Transverse colon (tissue), 4 donors: ENCODE measurements around the gene UBE2E1. TPM values are rescaled to one million over a fixed set of nuclear protein-coding genes. Genes with fewer than 3 reads are reported as not detected.

Source experiments
- DNase-seq: peaks from one replicate; pipeline ENCODE4 v3.0.0-alpha.2; 2019
- H3K27ac ChIP-seq, 4 donors: fragments of 200-600 bp; sonication (generic); 2 replicates each; pipeline ENCODE4 v1.5.1; 2016 to 2018; ENCODE audit warnings: inconsistent platforms in 4 of 4
- H3K27me3 ChIP-seq: fragments of 200-600 bp; sonication (generic); 2 replicates; pipeline ENCODE4 v1.5.1; 2017; ENCODE audit warnings: inconsistent platforms
- H3K36me3 ChIP-seq, 4 donors: fragments of 200-600 bp; sonication (generic); 2 replicates each; pipeline ENCODE4 v1.5.1; 2017 to 2019; ENCODE audit warnings: inconsistent platforms in 4 of 4
- H3K4me1 ChIP-seq, 4 donors: fragments of 200-600 bp; sonication (generic); 2 replicates each; pipeline ENCODE4 v1.5.1; 2017 to 2020; ENCODE audit warnings: inconsistent platforms in 4 of 4
- H3K4me3 ChIP-seq, 4 donors: fragments of 200-600 bp; sonication (generic); 1 replicate in 1 of 4; 2 replicates in 3 of 4; pipeline versions ENCODE4 v1.5.1 to v1.6.1; 2017 to 2019; ENCODE audit warnings: inconsistent platforms in 4 of 4
- H3K9me3 ChIP-seq, 2 donors: fragments of 200-600 bp; sonication (generic); 2 replicates each; pipeline ENCODE4 v1.5.1; 2017 to 2019; ENCODE audit warnings: inconsistent platforms in 2 of 2
- EP300 ChIP-seq: sonication (generic); formaldehyde crosslinking; IDR thresholded peaks from one replicate; pipeline ENCODE4 v1.6.1; 2017; ENCODE audit warnings: antibody characterized with exemption, low read depth
- POLR2A ChIP-seq: fragments of 450-650 bp; IDR thresholded peaks from one replicate; pipeline ENCODE4 v1.6.1; 2016; ENCODE audit warnings: antibody characterized with exemption, mild to moderate bottlenecking, moderate library complexity
- POLR2AphosphoS5 ChIP-seq, 3 donors: sonication (generic); formaldehyde crosslinking; IDR thresholded peaks; one replicate each; pipeline ENCODE4 v1.6.1; 2016; ENCODE audit warnings: antibody characterized with exemption in 3 of 3
- WGBS, 2 donors: methylation state at CpG; one replicate each; pipeline ENCODE4 v1.1.5; 2018; ENCODE audit warnings: low coverage in 1 of 2; 5-methylcytosine and 5-hydroxymethylcytosine counted together
- in situ Hi-C, 4 donors: fragments of 200-750 bp; cut with MboI; loops; one replicate each; pipeline versions ENCODE4 v1.15.0 to v1.15.1; 2017; ENCODE audit warnings: low sequenced_read_pairs in 3 of 4, low pct_ligation_motif_present in 1 of 4, low pct_unique_long_range_greater_than_20kb in 1 of 4
- intact Hi-C: fragments of 100-400 bp; cut with DNase I; formaldehyde crosslinking; loops from one replicate; pipeline ENCODE4 v1.15.1; 2023; ENCODE audit warnings: low total_unique reads
- total RNA-seq, 4 donors: library from RNA; depleted of rRNA; stranded (reverse); fragments of >200 nt; gene quantifications; one replicate each; pipeline ENCODE4 v1.1.0, GENCODE V29; 2016
- TF ChIP-seq, protein P1 (sequence below), 5 experiments: fragments of 200-600 bp in 3 of 5; fragments of 450-650 bp in 2 of 5; sonication (generic) in 3 of 5; IDR thresholded peaks; 1 replicate in 2 of 5; 2 replicates in 3 of 5; pipeline ENCODE4 v1.5.1; 2016 to 2017; ENCODE audit warnings: antibody characterized with exemption in 5 of 5, inconsistent platforms in 3 of 5, mild to moderate bottlenecking in 2 of 5, moderate library complexity in 1 of 5

The UBE2E1 gene
- total RNA-seq, 4 donors from 2014 or later = 62.0 to 109 (median 76.9) TPM

DNA sequence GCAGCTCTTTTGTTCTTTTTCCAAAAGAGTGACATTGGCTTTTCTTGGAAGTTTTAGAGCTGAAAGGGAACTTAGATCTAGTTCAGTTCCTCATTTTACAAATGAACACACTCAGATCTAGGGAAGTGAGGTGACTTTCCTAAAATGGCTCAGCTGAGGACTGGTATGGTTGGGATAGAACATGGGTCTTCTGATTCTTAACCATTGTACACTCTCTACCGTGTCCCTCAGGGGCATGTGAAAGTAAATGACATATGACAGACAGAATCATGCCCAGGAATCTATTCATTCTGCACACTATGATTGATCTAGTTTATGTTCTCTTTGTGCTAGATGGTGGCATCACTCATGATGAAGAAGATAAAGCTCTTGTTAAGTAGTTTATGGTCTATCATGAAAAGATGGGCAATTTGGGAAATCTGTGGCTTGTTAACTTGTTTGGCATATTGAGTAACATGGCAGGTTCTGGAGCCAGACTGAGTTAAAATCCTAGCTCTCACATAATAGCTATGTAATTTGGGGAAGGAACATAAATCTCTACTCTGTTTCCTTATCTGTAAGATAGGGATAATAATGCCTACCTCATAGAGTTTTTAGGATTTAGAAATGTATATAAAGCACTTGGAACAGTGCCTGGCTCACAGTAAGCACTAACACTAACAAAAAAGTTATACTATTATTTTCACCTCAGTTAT lies 30.9 kb downstream of the UBE2E1 start:
- H3K4me3 ChIP-seq = no peak overlapping the region
- DNase-seq = no peak
- H3K9me3 ChIP-seq = no peaks in the 10 kb centered on the region
- no peaks in the 10 kb centered on the region for H3K36me3 ChIP-seq
- no peak overlapping the region for H3K27ac ChIP-seq
- WGBS, 2 donors = 31% methylated on average over 1 of the region's 1 CpG; no CpG with 5 or more reads in 1 of the 2 donors
- TF ChIP-seq POLR2A = no peak
- no peak for TF ChIP-seq POLR2AphosphoS5 (IDR thresholded peaks at IDR 0.05)
- TF ChIP-seq, protein P1, sequence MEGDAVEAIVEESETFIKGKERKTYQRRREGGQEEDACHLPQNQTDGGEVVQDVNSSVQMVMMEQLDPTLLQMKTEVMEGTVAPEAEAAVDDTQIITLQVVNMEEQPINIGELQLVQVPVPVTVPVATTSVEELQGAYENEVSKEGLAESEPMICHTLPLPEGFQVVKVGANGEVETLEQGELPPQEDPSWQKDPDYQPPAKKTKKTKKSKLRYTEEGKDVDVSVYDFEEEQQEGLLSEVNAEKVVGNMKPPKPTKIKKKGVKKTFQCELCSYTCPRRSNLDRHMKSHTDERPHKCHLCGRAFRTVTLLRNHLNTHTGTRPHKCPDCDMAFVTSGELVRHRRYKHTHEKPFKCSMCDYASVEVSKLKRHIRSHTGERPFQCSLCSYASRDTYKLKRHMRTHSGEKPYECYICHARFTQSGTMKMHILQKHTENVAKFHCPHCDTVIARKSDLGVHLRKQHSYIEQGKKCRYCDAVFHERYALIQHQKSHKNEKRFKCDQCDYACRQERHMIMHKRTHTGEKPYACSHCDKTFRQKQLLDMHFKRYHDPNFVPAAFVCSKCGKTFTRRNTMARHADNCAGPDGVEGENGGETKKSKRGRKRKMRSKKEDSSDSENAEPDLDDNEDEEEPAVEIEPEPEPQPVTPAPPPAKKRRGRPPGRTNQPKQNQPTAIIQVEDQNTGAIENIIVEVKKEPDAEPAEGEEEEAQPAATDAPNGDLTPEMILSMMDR (IDR thresholded peaks at IDR 0.05) = no peak
- TF ChIP-seq EP300 = no peak
- no peaks in the 10 kb centered on the region for H3K27me3 ChIP-seq
- H3K4me1 ChIP-seq = peaks cover 0 to 46% (median 17%) of the 10 kb centered on the region in 4 donors
- intact Hi-C loops = no loop called here
- in situ Hi-C loops = no loop called here

DNA sequence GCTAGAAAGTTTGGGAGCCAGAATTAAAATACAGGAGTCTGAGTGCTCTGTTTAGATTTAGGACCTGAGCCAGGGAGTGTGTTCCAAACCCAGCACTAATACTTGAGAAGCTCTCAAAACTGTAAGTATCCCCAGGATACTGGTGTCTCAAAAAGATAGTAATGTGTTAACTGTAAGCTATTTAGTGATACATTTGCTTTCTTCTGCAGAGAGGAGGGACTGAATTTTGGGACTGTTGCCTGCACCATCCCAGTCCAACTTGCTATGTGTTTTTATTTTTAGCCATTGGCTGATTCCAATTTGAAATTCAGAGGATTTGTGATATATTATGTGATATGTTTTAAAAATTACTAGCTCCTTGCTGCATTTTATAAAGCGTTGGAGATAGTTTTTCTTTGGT lies 31.5 kb downstream of the UBE2E1 start:
- TF ChIP-seq POLR2AphosphoS5 (IDR thresholded peaks at IDR 0.05) = no peak
- TF ChIP-seq, protein P1 (IDR thresholded peaks at IDR 0.05) = no peak
- TF ChIP-seq EP300 = no peak
- TF ChIP-seq POLR2A = no peak
- in situ Hi-C loops = no loop called here
- no peaks in the 10 kb centered on the region for H3K9me3 ChIP-seq
- no peak for DNase-seq
- no peaks in the 10 kb centered on the region for H3K36me3 ChIP-seq
- H3K27me3 ChIP-seq = no peaks in the 10 kb centered on the region
- peaks cover 0 to 46% (median 17%) of the 10 kb centered on the region in 4 donors for H3K4me1 ChIP-seq
- WGBS, 2 donors = 79 to 83% methylated on average over 1 of the region's 1 CpG
- no peak overlapping the region for H3K27ac ChIP-seq
- H3K4me3 ChIP-seq = no peak overlapping the region
- intact Hi-C loops = no loop called here

DNA sequence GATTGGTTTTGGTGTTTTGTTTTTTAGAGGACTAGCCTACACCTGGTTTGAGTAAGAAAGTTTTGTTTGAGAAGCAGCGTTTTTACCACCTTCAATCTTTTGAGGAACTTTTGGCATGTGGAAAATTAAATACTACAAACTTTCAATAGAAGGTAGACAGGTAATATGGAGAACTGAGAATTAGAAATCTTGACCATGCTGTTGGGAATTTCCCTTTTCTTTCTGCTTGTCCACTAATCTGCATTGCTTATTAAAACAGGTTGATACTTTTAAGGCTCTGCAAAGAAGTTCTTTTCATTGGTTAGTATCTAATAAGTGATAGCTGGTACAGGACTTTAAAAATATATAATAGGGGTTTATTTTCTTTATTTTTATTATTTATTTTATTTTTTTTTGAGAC lies 31.9 kb downstream of the UBE2E1 start:
- intact Hi-C loops (no loop called here), in situ Hi-C loops (no loop called here)
- no peaks in the 10 kb centered on the region for H3K27me3 ChIP-seq
- no peak overlapping the region for H3K27ac ChIP-seq
- no peak for DNase-seq
- no peak for TF ChIP-seq POLR2AphosphoS5 (IDR thresholded peaks at IDR 0.05)
- no peak for TF ChIP-seq EP300
- no peak for TF ChIP-seq POLR2A
- TF ChIP-seq, protein P1 (IDR thresholded peaks at IDR 0.05) = no peak
- 61 to 80% methylated on average over 1 of the region's 1 CpG for WGBS, 2 donors
- H3K4me1 ChIP-seq = peaks cover 0 to 46% (median 17%) of the 10 kb centered on the region in 4 donors
- H3K36me3 ChIP-seq = no peaks in the 10 kb centered on the region
- H3K4me3 ChIP-seq = no peak overlapping the region
- H3K9me3 ChIP-seq = no peaks in the 10 kb centered on the region

DNA sequence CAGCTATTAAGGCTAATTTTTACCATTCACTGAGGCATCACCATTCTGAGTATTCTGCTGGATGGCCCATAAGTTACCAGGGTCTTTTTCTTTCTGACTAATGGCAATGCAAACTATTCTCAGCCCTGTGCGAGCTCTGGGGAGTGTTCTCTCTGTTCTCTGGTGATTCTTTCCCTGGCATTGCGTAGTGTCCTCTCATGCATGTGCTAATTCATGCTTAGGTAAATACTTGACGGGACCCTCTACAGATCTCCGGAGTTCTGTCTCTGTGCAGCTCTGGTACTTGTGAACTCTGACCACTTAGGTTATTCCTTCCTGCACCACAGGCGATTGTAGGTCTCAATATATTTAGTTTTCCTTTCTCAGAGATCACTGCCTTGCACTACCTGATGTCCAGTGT lies 34.8 kb downstream of the UBE2E1 start:
- in situ Hi-C loops (no loop called here), intact Hi-C loops (no loop called here)
- Histone ChIP-seq H3K9me3 (no peaks in the 10 kb centered on the region), H3K36me3 (no peaks in the 10 kb centered on the region), H3K27me3 (no peaks in the 10 kb centered on the region), H3K27ac (no peak overlapping the region), H3K4me1 (peaks cover 0 to 29% (median 15%) of the 10 kb centered on the region in 4 donors), H3K4me3 (no peak overlapping the region)
- DNase-seq = no peak
- TF ChIP-seq POLR2A (no peak), EP300 (no peak), POLR2AphosphoS5 (IDR thresholded peaks at IDR 0.05) (no peak)
- TF ChIP-seq, protein P1 (IDR thresholded peaks at IDR 0.05) = no peak
- 86 to 100% methylated on average over 4 to 5 of the region's 5 CpGs for WGBS, 2 donors
